K562 (cell line): ENCODE data around the gene TUT1. TPM values are rescaled to one million over a fixed set of nuclear protein-coding genes. Genes with fewer than 3 reads are reported as not detected.

ENCODE experiments used
- CREB1 ChIP-seq, 2 experiments: sonication (generic) in 1 of 2; formaldehyde crosslinking in 1 of 2; IDR thresholded peaks; 2 replicates each; pipeline versions ENCODE4 v1.6.1 to v1.8.0; 2012 to 2022; ENCODE audit warnings: inconsistent platforms in 1 of 2, mild to moderate bottlenecking in 1 of 2, missing genetic modification reagents in 1 of 2, moderate library complexity in 1 of 2
- GTF2F1 ChIP-seq: IDR thresholded peaks from 2 replicates; pipeline ENCODE4 v1.6.1; 2011; ENCODE audit warnings: low read depth, low read length, improper control_type of control experiment
- JUND ChIP-seq, 2 experiments: IDR thresholded peaks; 2 replicates in 1 of 2; 3 replicates in 1 of 2; pipeline ENCODE4 v1.6.1; 2011; ENCODE audit warnings: borderline replicate concordance in 2 of 2, low read depth in 2 of 2, low read length in 2 of 2, improper control_type of control experiment in 1 of 2, missing biosample characterization in 1 of 2, missing genetic modification characterization in 1 of 2, missing genetic modification reagents in 1 of 2
- L3MBTL2 ChIP-seq: fragments of 450-650 bp; IDR thresholded peaks from 2 replicates; pipeline ENCODE4 v1.6.1; 2016; ENCODE audit warnings: mild to moderate bottlenecking, moderate library complexity
- MAX ChIP-seq: sonication (generic); formaldehyde crosslinking; IDR thresholded peaks from 2 replicates; pipeline ENCODE4 v1.9.0; 2022; ENCODE audit warnings: mild to moderate bottlenecking, missing genetic modification reagents
- MBD2 ChIP-seq: sonication (generic); IDR thresholded peaks from 2 replicates; pipeline ENCODE4 v1.6.1; 2016; ENCODE audit warnings: low read depth, borderline replicate concordance
- MEIS2 ChIP-seq: fragments of 450-650 bp; IDR thresholded peaks from 2 replicates; pipeline ENCODE4 v1.6.1; 2014; ENCODE audit warnings: mild to moderate bottlenecking; ENCODE audit not compliant: partially characterized antibody
- MTA1 ChIP-seq: fragments of 450-650 bp; IDR thresholded peaks from 2 replicates; pipeline ENCODE4 v1.6.1; 2017; ENCODE audit warnings: borderline replicate concordance
- NFIX ChIP-seq: fragments of 250-450 bp; sonication (Bioruptor Pico); IDR thresholded peaks from 2 replicates; pipeline ENCODE4 v1.4.0; 2020; ENCODE audit warnings: low read depth, mild to moderate bottlenecking, moderate library complexity
- NR2C2 ChIP-seq, 2 experiments: fragments of 200-800 bp in 1 of 2; sonication (Bioruptor generic) in 1 of 2; sonication (generic) in 1 of 2; formaldehyde crosslinking in 1 of 2; IDR thresholded peaks; 2 replicates each; pipeline versions ENCODE4 v1.6.1 to v1.8.0; 2016 to 2022; ENCODE audit warnings: mild to moderate bottlenecking in 1 of 2, missing compliant biosample characterization in 1 of 2, missing genetic modification characterization in 1 of 2, missing genetic modification reagents in 1 of 2
- POLR2B ChIP-seq: fragments of 450-650 bp; IDR thresholded peaks from 2 replicates; pipeline ENCODE4 v1.6.1; 2018; ENCODE audit warnings: low read depth; ENCODE audit not compliant: partially characterized antibody
- PPARD ChIP-seq: fragments of 250-450 bp; sonication (Bioruptor Pico); IDR thresholded peaks from 2 replicates; pipeline ENCODE4 v1.8.0; 2022; ENCODE audit warnings: inconsistent platforms, mild to moderate bottlenecking, moderate library complexity
- PTTG1 ChIP-seq: fragments of 450-650 bp; IDR thresholded peaks from 2 replicates; pipeline ENCODE4 v1.6.1; 2016; ENCODE audit warnings: low read depth, mild to moderate bottlenecking, missing genetic modification characterization, missing compliant biosample characterization
- TBP ChIP-seq: optimal IDR thresholded peaks from 2 replicates; pipeline ENCODE3; 2011; ENCODE audit warnings: low read depth, low read length, improper control_type of control experiment
- TEAD4 ChIP-seq, 2 experiments: sonication (generic) in 1 of 2; formaldehyde crosslinking in 1 of 2; IDR thresholded peaks; 2 replicates each; pipeline versions ENCODE4 v1.6.1 to v1.8.0; 2012 to 2022; ENCODE audit warnings: borderline replicate concordance in 1 of 2, inconsistent platforms in 1 of 2, low read length in 1 of 2, mild to moderate bottlenecking in 1 of 2, missing genetic modification reagents in 1 of 2
- ZBTB26 ChIP-seq: fragments of 450-650 bp; formaldehyde crosslinking; IDR thresholded peaks from 2 replicates; pipeline ENCODE4 v1.4.0; 2022; ENCODE audit warnings: missing genetic modification characterization
- ZEB2 ChIP-seq: fragments of 450-650 bp; IDR thresholded peaks from 2 replicates; pipeline ENCODE4 v1.6.1; 2016
- ZHX1 ChIP-seq: fragments of 150-350 bp; conservative IDR thresholded peaks from 2 replicates; pipeline ENCODE4 v1.6.1; 2014; ENCODE audit warnings: low read length
- ZKSCAN8 ChIP-seq: fragments of 200-800 bp; sonication (Bioruptor generic); IDR thresholded peaks from 2 replicates; pipeline ENCODE4 v1.6.1; 2016; ENCODE audit warnings: missing genetic modification characterization, missing compliant biosample characterization
- ZNF12 ChIP-seq: sonication (generic); formaldehyde crosslinking; IDR thresholded peaks from 2 replicates; pipeline ENCODE4 v1.4.0; 2020; ENCODE audit warnings: mild to moderate bottlenecking, missing genetic modification reagents
- ZNF184 ChIP-seq: sonication (generic); formaldehyde crosslinking; IDR thresholded peaks from 2 replicates; pipeline ENCODE4 v1.5.0; 2020; ENCODE audit warnings: missing genetic modification reagents
- ZNF224 ChIP-seq: sonication (generic); formaldehyde crosslinking; IDR thresholded peaks from 2 replicates; pipeline ENCODE4 v1.8.0; 2022; ENCODE audit warnings: mild to moderate bottlenecking, missing genetic modification reagents
- ZNF41 ChIP-seq: fragments of 250-450 bp; sonication (Bioruptor Pico); conservative IDR thresholded peaks from 2 replicates; pipeline ENCODE4 v1.4.0; 2020; ENCODE audit warnings: mild to moderate bottlenecking
- ZNF57 ChIP-seq: fragments of 450-650 bp; formaldehyde crosslinking; IDR thresholded peaks from 2 replicates; pipeline ENCODE4 v1.4.0; 2020; ENCODE audit warnings: mild to moderate bottlenecking, moderate library complexity
- polyA plus RNA-seq, 8 experiments: library from polyadenylated mRNA; depleted of rRNA in 4 of 8; stranded (reverse) in 5 of 8; unstranded in 3 of 8; fragments of >200 nt; fragmentation: Nextera tagmentation in 2 of 8; fragmentation: Illumina TruSeq in 1 of 8; extraction: Ambion mirVana in 2 of 8; extraction: Trizol in 1 of 8; gene quantifications; 2 replicates each; pipeline versions ENCODE4 v1.2.1 to v1.2.3, GENCODE V29; 2011 to 2014; ENCODE audit warnings: inconsistent platforms in 1 of 8, missing spikeins in 1 of 8
- total RNA-seq, 7 experiments: library from RNA; depleted of rRNA in 6 of 7; stranded (reverse); fragments of >200 nt in 6 of 7; fragmentation: Illumina TruSeq in 2 of 7; extraction: Trizol in 2 of 7; gene quantifications; 2 replicates each; pipeline versions ENCODE4 v1.2.1 to v1.2.3, GENCODE V29; 2011 to 2021; ENCODE audit warnings: low replicate concordance in 1 of 7

The TUT1 gene
- total and polyA plus RNA-seq, 9 of the 15 experiments (the other 6 are each of a cell fraction or from before 2014, with no cell fraction given) = 0.66 to 44.3 (median 15.7) TPM

GRCh38 chr11:62545437-62546243 is 45.7 kb downstream of the TUT1 start (continued):
- TF ChIP-seq ZBTB26 (CRISPR knock-in tag) (0 out of 2 replicates have a peak, but pooled peaks have one; percentile 25), ZNF41 (CRISPR knock-in tag) (no peak), MEIS2 (no peak), ZNF12 (CRISPR knock-in tag) (no peak; the same call in 1 of the 2 replicates), JUND (IDR thresholded peaks at IDR 0.05; ENCODE audit: borderline replicate concordance, low read depth, low read length) (peak; percentile 87), JUND (tag; IDR thresholded peaks at IDR 0.05; ENCODE audit: borderline replicate concordance, low read depth, low read length) (peak; percentile 80; the same call in 1 of the 3 replicates), MAX (CRISPR knock-in tag) (peak; percentile 67), GTF2F1 (no peak), PTTG1 (tag) (no peak), ZKSCAN8 (CRISPR knock-in tag) (no peak), L3MBTL2 (peak; percentile 58), PPARD (CRISPR knock-in tag) (no peak), TEAD4 (IDR thresholded peaks at IDR 0.05; ENCODE audit: low read length) (peak; percentile 83), TEAD4 (CRISPR knock-in tag; IDR thresholded peaks at IDR 0.05; ENCODE audit: borderline replicate concordance) (no peak), MTA1 (peak; percentile 77; the same call in 1 of the 2 replicates), NFIX (peak; percentile 73), ZNF57 (CRISPR knock-in tag) (no peak), POLR2B (no peak), ZEB2 (no peak), TBP (peak; percentile 46), MBD2 (no peak), CREB1 (IDR thresholded peaks at IDR 0.05) (no peak), CREB1 (CRISPR knock-in tag; IDR thresholded peaks at IDR 0.05) (no peak), ZHX1 (no peak), NR2C2 (CRISPR knock-in tag; IDR thresholded peaks at IDR 0.05) (peak; percentile 55; the same call in 1 of the 2 replicates), NR2C2 (tag; IDR thresholded peaks at IDR 0.05) (no peak), ZNF224 (no peak), ZNF184 (no peak)
